NCI-H2227 (cell line): ENCODE data around the gene FKBP4.
A peak's percentile ranks its signal among the peaks of the same experiment; 100 is the strongest.

Experiments used
- DNase-seq: peaks from one replicate; lab custom pipeline; 2025; ENCODE audit not compliant: unreplicated experiment; lab: John Stamatoyannopoulos, UW

Gene FKBP4

GRCh38 chr12:2812290-2813213 is 17.8 kb downstream of the FKBP4 start, which contains the start of gene ITFG2:
Gene ITFG2 (plus strand): TSS chr12:2812668. CDS start chr12:2812761, 93 bp downstream.
- DNase-seq: peak; percentile 96

GRCh38 chr12:2813214-2814185 is 18.7 kb downstream of the FKBP4 start:
- DNase-seq: peak; percentile 57

GRCh38 chr12:2819810-2820209 is 25.0 kb downstream of the FKBP4 start:
- no peak for DNase-seq

- no peak for DNase-seq
Measured at GRCh38 chr12:2820432-2820831, 25.7 kb downstream of the FKBP4 start.

- no peak for DNase-seq
Measured at GRCh38 chr12:2823483-2823882, 28.7 kb downstream of the FKBP4 start.

GRCh38 chr12:2824541-2824940 is 29.8 kb downstream of the FKBP4 start:
- DNase-seq: no peak

GRCh38 chr12:2825132-2825531 is 30.4 kb downstream of the FKBP4 start:
- DNase-seq: no peak

- DNase-seq: no peak
Measured at GRCh38 chr12:2826036-2826435, 31.3 kb downstream of the FKBP4 start.

GRCh38 chr12:2826721-2827515 is 32.1 kb downstream of the FKBP4 start:
- DNase-seq: no peak

- DNase-seq: no peak
Measured at GRCh38 chr12:2829275-2829674, 34.5 kb downstream of the FKBP4 start.

GRCh38 chr12:2832550-2833127 is 37.9 kb downstream of the FKBP4 start:
- DNase-seq: no peak

GRCh38 chr12:2833327-2833726 is 38.6 kb downstream of the FKBP4 start:
- DNase-seq: no peak

- DNase-seq: no peak
Measured at GRCh38 chr12:2833810-2834209, 39.0 kb downstream of the FKBP4 start.

GRCh38 chr12:2834581-2835491 is 40.1 kb downstream of the FKBP4 start, which contains the start of gene NRIP2:
Gene NRIP2 (minus strand): TSS chr12:2835035. CDS start chr12:2834983, 52 bp downstream.
- peak; percentile 56 for DNase-seq

GRCh38 chr12:2835691-2836403 is 41.1 kb downstream of the FKBP4 start:
- DNase-seq: no peak

GRCh38 chr12:2836574-2836973 is 41.8 kb downstream of the FKBP4 start:
- no peak for DNase-seq

- no peak for DNase-seq
Measured at GRCh38 chr12:2841056-2841650, 46.4 kb downstream of the FKBP4 start.

- no peak for DNase-seq
Measured at GRCh38 chr12:2842948-2843347, 48.2 kb downstream of the FKBP4 start.
